GM10266 (cell line): Measurements from ENCODE around the gene DCP1A.
A peak's percentile ranks its signal among the peaks of the same experiment; 100 is the strongest.
"Not testable (repeated sequence)": the region's sequence is repeated elsewhere in the genome, so short reads cannot be mapped to it uniquely, and the experiment has no call there.

Source experiments
- DNase-seq: peaks from one replicate; pipeline ENCODE4 v3.0.0; 2012; ENCODE audit errors: extremely low spot score
- TF ChIP-seq, protein P1 (sequence below): IDR thresholded peaks from 2 replicates; pipeline ENCODE4 v1.5.1; 2012; ENCODE audit warnings: mild to moderate bottlenecking, low read depth; ENCODE audit not compliant: control insufficient read depth, insufficient read depth; ENCODE audit errors: missing control alignments

The DCP1A gene

DNA sequence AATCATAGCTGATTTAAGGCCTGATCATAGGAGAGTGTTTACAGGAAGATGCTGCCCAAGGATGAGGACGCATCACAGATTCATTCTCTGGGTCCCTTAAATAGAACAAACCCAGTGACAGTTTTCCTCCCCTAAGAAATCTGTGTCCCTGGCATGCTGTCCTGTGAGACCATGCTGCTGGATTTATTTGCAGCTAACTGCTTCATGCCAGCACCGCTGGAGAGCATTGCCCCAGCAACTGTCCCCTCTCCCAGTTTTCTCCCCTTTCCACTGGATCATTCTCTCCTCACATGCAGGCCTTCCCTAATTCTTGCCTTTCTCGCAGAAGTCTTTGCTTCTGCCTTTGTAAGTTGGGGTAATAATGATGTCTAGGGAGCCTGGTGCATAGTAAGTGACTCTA is 29.3 kb upstream of the DCP1A start:
- TF ChIP-seq, protein P1, sequence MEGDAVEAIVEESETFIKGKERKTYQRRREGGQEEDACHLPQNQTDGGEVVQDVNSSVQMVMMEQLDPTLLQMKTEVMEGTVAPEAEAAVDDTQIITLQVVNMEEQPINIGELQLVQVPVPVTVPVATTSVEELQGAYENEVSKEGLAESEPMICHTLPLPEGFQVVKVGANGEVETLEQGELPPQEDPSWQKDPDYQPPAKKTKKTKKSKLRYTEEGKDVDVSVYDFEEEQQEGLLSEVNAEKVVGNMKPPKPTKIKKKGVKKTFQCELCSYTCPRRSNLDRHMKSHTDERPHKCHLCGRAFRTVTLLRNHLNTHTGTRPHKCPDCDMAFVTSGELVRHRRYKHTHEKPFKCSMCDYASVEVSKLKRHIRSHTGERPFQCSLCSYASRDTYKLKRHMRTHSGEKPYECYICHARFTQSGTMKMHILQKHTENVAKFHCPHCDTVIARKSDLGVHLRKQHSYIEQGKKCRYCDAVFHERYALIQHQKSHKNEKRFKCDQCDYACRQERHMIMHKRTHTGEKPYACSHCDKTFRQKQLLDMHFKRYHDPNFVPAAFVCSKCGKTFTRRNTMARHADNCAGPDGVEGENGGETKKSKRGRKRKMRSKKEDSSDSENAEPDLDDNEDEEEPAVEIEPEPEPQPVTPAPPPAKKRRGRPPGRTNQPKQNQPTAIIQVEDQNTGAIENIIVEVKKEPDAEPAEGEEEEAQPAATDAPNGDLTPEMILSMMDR: no peak
- DNase-seq: no peak

DNA sequence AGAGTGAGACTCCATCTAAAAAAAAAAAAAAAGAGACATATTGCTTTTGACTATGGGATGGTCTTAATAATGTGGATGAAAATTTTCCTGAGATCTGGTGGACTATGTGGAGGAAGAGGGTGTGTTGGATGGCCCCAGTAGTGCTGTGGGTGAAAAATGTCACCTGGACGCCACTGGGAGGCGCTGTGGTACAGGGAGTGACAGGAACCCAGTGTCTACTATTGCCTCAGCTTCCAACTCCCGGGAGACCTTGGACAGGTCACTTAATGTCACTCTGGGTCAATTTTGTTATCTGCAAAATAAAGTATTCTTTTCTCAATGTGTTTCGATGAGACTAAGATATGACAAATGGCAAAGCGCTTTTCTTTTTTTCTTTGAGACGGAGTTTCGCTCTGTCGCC is 27.7 kb upstream of the DCP1A start:
- peak; percentile 66 for DNase-seq
- TF ChIP-seq, protein P1: peak; percentile 81

DNA sequence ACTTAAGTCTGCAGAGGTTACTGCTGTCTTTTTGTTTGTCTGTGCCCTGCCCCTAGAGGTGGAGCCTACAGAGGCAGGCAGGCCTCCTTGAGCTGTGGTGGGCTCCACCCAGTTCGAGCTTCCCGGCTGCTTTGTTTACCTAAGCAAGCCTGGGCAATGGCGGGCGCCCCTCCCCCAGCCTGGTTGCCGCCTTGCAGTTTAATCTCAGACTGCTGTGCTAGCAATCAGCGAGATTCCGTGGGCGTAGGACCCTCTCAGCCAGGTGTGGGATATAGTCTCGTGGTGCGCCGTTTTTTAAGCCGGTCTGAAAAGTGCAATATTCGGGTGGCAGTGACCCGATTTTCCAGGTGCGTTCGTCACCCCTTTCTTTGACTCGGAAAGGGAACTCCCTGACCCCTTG is 23.4 kb upstream of the DCP1A start:
- not testable (repeated sequence) for DNase-seq

DNA sequence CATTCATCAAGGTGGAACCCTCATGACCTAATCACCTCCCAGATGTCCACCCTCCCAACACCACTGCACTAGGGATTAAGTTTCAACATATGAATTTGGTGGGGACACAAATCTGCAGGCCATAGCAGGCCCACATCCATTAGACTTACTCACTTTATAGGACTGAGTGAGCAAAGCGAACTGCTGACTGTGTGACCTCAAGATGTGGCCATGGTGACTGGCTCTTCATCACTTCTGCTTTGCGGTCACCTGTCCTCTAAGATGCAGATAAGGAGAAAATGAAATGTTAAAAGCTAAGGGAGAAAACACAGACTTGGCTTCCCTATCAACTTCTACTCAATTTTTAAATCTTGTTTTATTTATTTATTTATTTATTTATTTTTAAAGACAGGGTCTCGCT is 14.5 kb upstream of the DCP1A start:
- TF ChIP-seq, protein P1: no peak
- DNase-seq: no peak

DNA sequence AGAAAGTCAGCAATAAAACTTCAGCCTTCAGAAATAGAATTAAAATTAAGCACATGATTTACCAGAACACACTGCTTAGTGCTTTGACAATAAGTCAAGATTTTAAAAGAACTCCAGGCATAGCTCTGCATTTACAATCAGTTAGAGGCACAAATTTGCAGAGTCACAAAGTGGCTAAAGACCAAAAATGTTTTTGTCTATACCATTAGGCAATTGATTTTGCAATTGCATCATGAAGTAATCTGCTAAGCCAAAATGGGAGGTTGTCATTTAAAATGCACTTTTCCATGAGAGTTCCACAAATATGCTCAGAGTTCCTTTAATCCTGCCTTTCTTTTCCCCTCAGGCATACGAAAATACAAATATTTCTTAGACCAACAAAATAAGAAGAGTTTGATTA is 10.1 kb upstream of the DCP1A start:
- TF ChIP-seq, protein P1: no peak
- no peak for DNase-seq

DNA sequence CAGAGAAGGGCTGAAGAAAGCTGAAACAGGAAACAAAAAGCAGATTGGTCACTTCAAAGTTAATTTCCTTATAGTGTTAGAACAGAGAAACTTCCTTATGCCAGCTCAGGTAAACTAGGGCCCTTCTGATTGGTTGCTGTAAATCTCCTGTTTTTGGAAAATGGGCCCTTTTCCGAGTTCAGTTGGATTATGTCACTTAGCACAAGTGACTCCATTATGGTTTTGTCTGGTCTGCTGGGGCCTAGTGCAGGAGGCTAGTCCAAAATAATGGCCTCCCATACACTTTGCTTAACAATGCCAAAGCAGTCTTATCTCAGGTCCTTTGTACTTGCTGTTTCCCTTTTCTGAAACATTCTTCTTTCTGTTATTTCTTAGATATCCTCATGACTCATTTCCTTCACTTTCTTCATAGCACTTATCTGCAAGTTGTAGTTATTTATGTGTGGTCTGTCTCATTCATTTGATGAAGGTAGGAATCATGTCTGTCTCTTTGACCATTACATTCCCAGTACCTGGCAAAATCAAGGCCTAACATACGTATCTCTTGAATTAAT is 7.7 kb upstream of the DCP1A start:
- TF ChIP-seq, protein P1: no peak
- no peak for DNase-seq

DNA sequence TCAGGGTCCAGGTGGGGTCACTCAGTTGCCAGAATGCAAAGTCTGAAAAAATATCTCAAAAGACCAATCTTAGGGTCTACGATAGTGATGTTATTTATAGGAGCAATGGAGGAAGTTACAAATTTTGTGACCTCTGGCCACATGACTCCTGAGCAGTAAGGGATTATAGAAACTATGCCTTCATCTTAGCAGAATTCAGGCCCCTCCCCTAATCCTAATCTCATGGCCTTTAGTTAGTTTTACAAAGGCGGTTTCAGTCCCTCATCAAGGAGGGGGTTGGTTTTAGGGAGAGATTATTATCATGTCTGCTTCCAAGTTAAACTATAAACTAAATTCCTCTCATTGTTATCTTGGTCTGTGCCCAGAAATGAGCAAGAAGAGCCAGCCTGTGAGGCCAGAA is 5.9 kb upstream of the DCP1A start:
- TF ChIP-seq, protein P1: no peak
- DNase-seq: no peak

DNA sequence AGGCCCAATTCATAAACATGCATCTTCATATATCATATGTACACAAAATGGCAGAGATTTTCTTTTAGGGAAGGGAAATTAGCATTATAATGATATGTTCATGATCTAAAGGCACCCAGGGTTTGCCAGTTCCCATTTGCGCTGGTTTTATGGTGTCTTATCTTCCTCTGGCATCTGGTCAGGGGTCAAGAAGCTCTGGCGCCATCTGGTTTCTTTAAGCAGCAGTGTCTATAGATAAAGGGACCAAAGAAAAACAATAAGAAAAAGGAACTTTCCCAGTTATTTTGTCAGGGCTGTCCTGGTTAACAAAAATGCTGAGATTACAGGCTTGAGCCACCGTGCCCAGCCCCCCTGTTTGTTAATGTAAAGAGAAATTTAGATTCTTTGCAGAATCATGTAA is 3.3 kb upstream of the DCP1A start:
- TF ChIP-seq, protein P1: peak; percentile 39
- DNase-seq: peak; percentile 30

DNA sequence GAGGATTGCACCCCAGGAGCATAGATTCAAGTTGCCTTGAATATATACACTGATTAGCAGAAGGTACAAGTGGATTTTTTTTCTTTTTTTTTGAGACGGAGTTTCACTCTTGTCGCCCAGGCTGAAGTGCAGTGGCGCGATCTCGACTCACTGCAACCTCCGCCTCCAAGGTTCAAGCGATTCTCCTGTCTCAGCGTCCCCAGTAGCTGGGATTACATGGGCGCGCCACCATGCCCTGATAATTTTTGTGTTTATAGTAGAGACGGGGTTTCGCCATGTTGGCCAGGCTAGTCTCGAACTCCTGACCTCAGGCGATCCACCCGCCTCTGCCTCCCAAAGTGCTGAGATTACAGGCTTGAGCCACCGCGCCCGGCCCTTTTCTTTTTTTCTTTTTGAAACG is 775 bp upstream of the DCP1A start:
- DNase-seq: not testable (repeated sequence)
